ENCODE data around the gene RPL4.

The RPL4 gene

GRCh38 chr15:66454143-66454542, 50.5 kb downstream of the RPL4 start:
- FAIRE-seq = no peak

- no peak for FAIRE-seq
Measured at GRCh38 chr15:66452971-66453580, 51.6 kb downstream of the RPL4 start.

- no peak for FAIRE-seq
Measured at GRCh38 chr15:66452420-66452819, 52.2 kb downstream of the RPL4 start.

Data from islet of Langerhans (tissue), 1 donor.